Activated T-cell treated with anti-CD3 and anti-CD28 coated beads, Interleukin-2, amount 50 U/mL, for 72 hours (primary cell): Measurements from ENCODE around the gene ZMIZ1. TPM values are rescaled to one million over a fixed set of nuclear protein-coding genes. Genes with fewer than 3 reads are reported as not detected.
A peak's percentile ranks its signal among the peaks of the same experiment; 100 is the strongest.

Source experiments
- ATAC-seq, 2 donors: fragments of 150-1000 bp; cut with Tn5 transposase; replicated peaks in 1 of 2; 2 replicates each; pipeline ENCODE4 v1.10.0; 2021; ENCODE audit warnings: moderate library complexity in 2 of 2, mild to moderate bottlenecking in 1 of 2
- DNase-seq, 2 donors: peaks; one replicate each; pipeline ENCODE4 v3.0.0; 2021 to 2022; ENCODE audit warnings: mixed read lengths in 1 of 2
- H3K27ac Mint-ChIP-seq: one replicate; pipeline ENCODE4 v1.8.0; 2022; ENCODE audit warnings: mild to moderate bottlenecking, moderate library complexity, mixed read lengths
- H3K27me3 Mint-ChIP-seq: one replicate; pipeline ENCODE4 v1.8.0; 2022; ENCODE audit warnings: low read depth, mixed read lengths
- H3K36me3 Mint-ChIP-seq, 2 donors: one replicate each; pipeline ENCODE4 v1.8.0; 2022; ENCODE audit warnings: mixed read lengths in 2 of 2, mild to moderate bottlenecking in 1 of 2; ENCODE audit not compliant: insufficient read depth in 2 of 2
- H3K4me1 Mint-ChIP-seq: one replicate; pipeline ENCODE4 v1.8.0; 2022; ENCODE audit warnings: low read depth, mixed read lengths
- H3K4me3 Mint-ChIP-seq, 2 donors: one replicate each; pipeline ENCODE4 v1.8.0; 2022; ENCODE audit warnings: mild to moderate bottlenecking in 2 of 2, mixed read lengths in 2 of 2, moderate library complexity in 2 of 2
- H3K9me3 Mint-ChIP-seq, 2 donors: one replicate each; pipeline ENCODE4 v1.8.0; 2022; ENCODE audit warnings: mixed read lengths in 2 of 2
- total RNA-seq, 2 donors: library from RNA; stranded (reverse); gene quantifications; one replicate each; pipeline ENCODE4 v1.2.3, GENCODE V29; 2022

The ZMIZ1 gene
- total RNA-seq, 2 donors from 2014 or later: 30.6 to 37.8 TPM

- peak; percentile 42 to 49 for DNase-seq
- H3K27me3 Mint-ChIP-seq: no peaks in the 10 kb centered on the region
Observed at GRCh38 chr10:79266084-79266483, 197.3 kb downstream of the ZMIZ1 start.

GRCh38 chr10:79266543-79267312, 198.0 kb downstream of the ZMIZ1 start:
- DNase-seq: peak in 1 of 2 donors; percentile 60
- Mint-ChIP-seq H3K9me3 (no peaks in the 10 kb centered on the region), H3K36me3 (no peaks in the 10 kb centered on the region), H3K27ac (no peak overlapping the region), H3K4me1 (peaks cover 26% of the 10 kb centered on the region), H3K4me3 (peak overlapping the region; percentile 39 to 68), H3K27me3 (no peaks in the 10 kb centered on the region)
- peak; percentile 78 to 91 for ATAC-seq

More at GRCh38 chr10:79266084-79266483, 197.3 kb downstream of the ZMIZ1 start:
- Mint-ChIP-seq H3K4me3 (peak overlapping the region; percentile 39 to 68), H3K27ac (peak overlapping the region; percentile 20), H3K4me1 (peaks cover 26% of the 10 kb centered on the region), H3K9me3 (no peaks in the 10 kb centered on the region), H3K36me3 (no peaks in the 10 kb centered on the region)
- ATAC-seq: peak; percentile 47

GRCh38 chr10:79267499-79267898, 198.7 kb downstream of the ZMIZ1 start:
- H3K27me3 Mint-ChIP-seq: no peaks in the 10 kb centered on the region
- no peaks in the 10 kb centered on the region for H3K9me3 Mint-ChIP-seq
- no peaks in the 10 kb centered on the region for H3K36me3 Mint-ChIP-seq
- ATAC-seq (no peak), DNase-seq (no peak)
- H3K4me1 Mint-ChIP-seq: peaks cover 26% of the 10 kb centered on the region
- no peak overlapping the region for H3K27ac Mint-ChIP-seq
- no peak overlapping the region for H3K4me3 Mint-ChIP-seq

DNA sequence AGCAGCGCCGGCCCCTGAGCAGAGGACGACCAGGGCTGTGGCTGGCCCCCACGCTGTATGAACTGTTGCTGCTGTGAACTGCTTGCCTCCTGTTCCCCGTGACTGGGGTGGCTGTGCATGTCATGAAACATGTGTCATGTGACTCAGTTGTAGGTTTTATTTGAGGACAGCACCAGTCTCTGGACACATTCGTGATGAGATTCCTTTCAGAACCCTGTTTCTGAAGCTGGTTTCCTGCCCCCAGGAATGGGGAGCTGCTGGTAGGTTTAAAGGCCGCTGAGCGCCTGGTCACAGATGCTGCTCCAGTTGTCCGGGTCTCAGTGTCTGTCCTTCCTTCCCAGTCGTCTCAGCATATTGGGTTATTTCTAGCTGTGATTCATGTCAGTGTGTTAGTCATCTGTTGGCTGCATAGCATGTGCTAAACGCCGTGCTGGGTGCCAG, 199.4 kb downstream of the ZMIZ1 start:
- Mint-ChIP-seq H3K27me3 (no peaks in the 10 kb centered on the region), H3K4me1 (peaks cover 26% of the 10 kb centered on the region), H3K36me3 (no peaks in the 10 kb centered on the region), H3K4me3 (no peak overlapping the region), H3K27ac (no peak overlapping the region), H3K9me3 (no peaks in the 10 kb centered on the region)
- no peak for DNase-seq
- ATAC-seq: no peak

- no peak for DNase-seq
- peaks cover 26% of the 10 kb centered on the region for H3K4me1 Mint-ChIP-seq
- no peak overlapping the region for H3K27ac Mint-ChIP-seq
- H3K27me3 Mint-ChIP-seq: no peaks in the 10 kb centered on the region
- no peaks in the 10 kb centered on the region for H3K9me3 Mint-ChIP-seq
- ATAC-seq: no peak
- H3K36me3 Mint-ChIP-seq: no peaks in the 10 kb centered on the region
- no peak overlapping the region for H3K4me3 Mint-ChIP-seq
Observed at GRCh38 chr10:79268742-79269141, 200.0 kb downstream of the ZMIZ1 start.

- Mint-ChIP-seq H3K36me3 (no peaks in the 10 kb centered on the region), H3K27me3 (no peaks in the 10 kb centered on the region), H3K4me3 (no peak overlapping the region), H3K4me1 (peaks cover 26% of the 10 kb centered on the region), H3K27ac (no peak overlapping the region), H3K9me3 (no peaks in the 10 kb centered on the region)
- no peak for ATAC-seq
- DNase-seq: no peak
Observed at GRCh38 chr10:79269443-79269842, 200.7 kb downstream of the ZMIZ1 start.

DNA sequence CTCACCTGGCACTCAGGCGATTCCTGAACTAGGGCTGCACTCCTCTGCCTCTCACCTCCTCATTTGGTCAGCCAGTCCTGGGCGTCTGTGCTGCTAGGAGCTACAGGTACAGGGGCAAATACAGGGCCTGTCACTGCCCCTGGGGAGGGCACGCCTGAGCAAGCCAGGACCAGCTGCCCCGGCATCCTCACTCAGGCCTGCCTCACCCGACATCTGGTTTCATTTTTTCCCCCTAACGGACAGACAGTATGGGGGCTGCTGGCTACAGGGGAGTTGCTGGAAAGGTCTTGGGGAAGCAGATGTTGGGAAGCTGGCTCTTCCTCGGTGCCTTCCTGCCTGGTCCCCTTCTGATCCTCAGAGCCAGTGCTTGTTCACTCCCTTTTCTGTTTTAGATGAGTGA, 201.2 kb downstream of the ZMIZ1 start:
- Mint-ChIP-seq H3K4me3 (no peak overlapping the region), H3K4me1 (peaks cover 26% of the 10 kb centered on the region), H3K27ac (no peak overlapping the region), H3K9me3 (no peaks in the 10 kb centered on the region), H3K27me3 (no peaks in the 10 kb centered on the region), H3K36me3 (no peaks in the 10 kb centered on the region)
- ATAC-seq (no peak), DNase-seq (no peak)

- Mint-ChIP-seq H3K4me3 (no peak overlapping the region), H3K27ac (no peak overlapping the region)
Observed at GRCh38 chr10:79270466-79271246, 201.9 kb downstream of the ZMIZ1 start.

DNA sequence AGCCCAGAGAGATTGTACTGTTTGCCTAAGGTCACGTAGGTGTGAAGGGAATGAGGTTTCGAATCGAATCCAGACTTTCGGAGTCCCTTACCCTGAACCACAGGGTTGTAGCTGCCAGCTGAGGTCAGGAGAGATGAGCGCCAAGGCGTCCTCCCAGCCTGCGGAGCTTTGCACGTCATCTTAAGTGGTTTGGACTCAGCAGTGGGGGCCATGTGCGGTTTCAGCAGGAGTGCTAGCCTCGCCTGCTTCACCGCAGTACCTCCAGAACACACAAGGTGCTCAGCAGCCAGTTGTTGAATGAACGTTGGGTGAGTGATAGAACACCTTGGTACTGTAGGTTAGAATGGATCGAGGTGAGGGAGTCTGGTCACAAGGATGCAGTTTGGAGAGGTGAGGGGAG, 203.6 kb downstream of the ZMIZ1 start:
- no peaks in the 10 kb centered on the region for H3K9me3 Mint-ChIP-seq

More at GRCh38 chr10:79270466-79271246, 201.9 kb downstream of the ZMIZ1 start:
- no peaks in the 10 kb centered on the region for H3K27me3 Mint-ChIP-seq
- no peaks in the 10 kb centered on the region for H3K36me3 Mint-ChIP-seq
- peaks cover 21% of the 10 kb centered on the region for H3K4me1 Mint-ChIP-seq
- no peaks in the 10 kb centered on the region for H3K9me3 Mint-ChIP-seq
- ATAC-seq (no peak), DNase-seq (no peak)

DNA sequence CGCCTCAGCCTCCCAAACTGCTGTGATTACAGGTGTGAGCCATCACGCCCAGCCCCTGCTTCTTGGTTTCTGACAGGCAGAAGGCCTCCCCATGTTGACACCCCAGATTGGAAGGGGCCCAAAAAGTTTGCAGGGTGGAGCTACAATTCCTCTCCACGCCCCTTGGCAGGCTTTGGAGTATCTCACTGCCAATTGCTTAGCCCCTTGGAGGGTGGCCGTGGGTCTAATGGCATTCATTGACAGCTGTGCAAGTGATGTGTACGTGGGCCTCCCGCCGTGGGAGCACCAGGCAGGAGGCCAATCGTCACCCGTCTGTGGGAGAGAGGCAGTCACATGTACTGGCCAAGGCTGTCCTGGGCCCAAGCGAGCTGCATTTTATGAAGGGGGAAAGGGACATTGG, 204.8 kb downstream of the ZMIZ1 start:
- Mint-ChIP-seq H3K9me3 (no peaks in the 10 kb centered on the region), H3K36me3 (peaks cover 0 to 4% of the 10 kb centered on the region in 2 donors), H3K4me3 (no peak overlapping the region), H3K4me1 (peaks cover 2% of the 10 kb centered on the region), H3K27me3 (no peaks in the 10 kb centered on the region), H3K27ac (no peak overlapping the region)
- DNase-seq (no peak), ATAC-seq (no peak)

More for the DNA sequence above, 203.6 kb downstream of the ZMIZ1 start:
- no peak overlapping the region for H3K27ac Mint-ChIP-seq
- ATAC-seq (no peak), DNase-seq (no peak)
- H3K4me3 Mint-ChIP-seq: no peak overlapping the region
- no peaks in the 10 kb centered on the region for H3K27me3 Mint-ChIP-seq
- H3K4me1 Mint-ChIP-seq: peaks cover 6% of the 10 kb centered on the region
- H3K36me3 Mint-ChIP-seq: no peaks in the 10 kb centered on the region

DNA sequence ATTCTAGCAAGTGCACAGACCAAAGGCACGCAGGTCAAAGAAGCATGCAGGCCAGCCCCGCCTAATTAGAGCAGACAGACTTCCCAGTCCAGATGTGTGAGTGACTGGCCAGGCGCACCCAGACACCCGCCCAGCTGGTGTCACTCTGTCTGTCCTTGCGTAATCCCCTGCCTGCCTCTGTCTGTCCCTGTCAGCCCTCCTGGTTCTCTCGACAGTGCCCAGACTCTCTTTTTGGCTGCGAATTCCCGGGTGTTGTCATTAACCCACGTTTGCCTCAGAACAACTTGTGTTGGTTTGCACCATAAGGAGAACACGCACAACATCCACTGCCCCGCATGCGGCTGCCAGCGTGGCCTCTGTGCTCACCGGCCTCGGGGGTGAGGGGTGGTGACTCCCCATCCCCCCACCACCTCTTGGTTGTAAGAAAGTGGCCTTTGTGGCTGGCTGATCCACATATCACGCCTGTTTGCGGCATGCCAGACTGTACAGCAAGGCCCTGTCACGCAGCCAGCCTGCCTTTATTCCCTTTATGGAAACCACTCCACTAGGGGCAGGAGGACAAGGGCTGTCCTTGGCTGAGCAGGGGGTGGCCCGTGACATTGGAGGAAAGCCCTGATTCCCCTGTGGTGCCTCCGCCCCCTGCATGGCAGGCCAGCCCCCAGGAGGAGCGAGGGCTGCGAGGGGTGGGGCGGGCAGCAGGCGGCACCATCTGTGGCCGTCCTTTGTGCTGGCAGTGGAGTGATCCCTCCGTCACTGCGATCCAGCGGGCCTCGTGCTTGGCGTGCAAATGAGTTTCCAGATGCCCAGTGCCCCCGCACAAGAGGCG, 205.7 kb downstream of the ZMIZ1 start:
- ATAC-seq (no peak), DNase-seq (no peak)
- H3K27me3 Mint-ChIP-seq: no peaks in the 10 kb centered on the region
- H3K27ac Mint-ChIP-seq: no peak overlapping the region
- no peaks in the 10 kb centered on the region for H3K4me1 Mint-ChIP-seq
- no peaks in the 10 kb centered on the region for H3K9me3 Mint-ChIP-seq
- no peak overlapping the region for H3K4me3 Mint-ChIP-seq
- peaks cover 0 to 6% of the 10 kb centered on the region in 2 donors for H3K36me3 Mint-ChIP-seq

DNA sequence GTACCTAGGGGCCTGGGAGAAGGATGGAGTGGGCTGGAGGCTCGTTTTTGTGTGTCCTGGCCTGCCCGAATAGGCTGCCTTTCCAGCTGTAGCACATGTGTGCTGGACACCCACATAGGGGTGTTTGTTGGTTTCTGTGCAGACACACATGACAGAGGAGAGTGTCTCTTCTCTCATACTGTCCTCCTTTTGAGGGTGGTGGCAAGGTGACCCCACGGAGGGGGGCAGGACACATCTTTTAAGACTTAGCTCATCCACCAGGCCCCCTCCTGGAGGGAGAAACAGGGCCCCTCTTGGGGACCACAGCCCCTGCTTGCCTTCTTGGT, 206.3 kb downstream of the ZMIZ1 start:
- DNase-seq (no peak), ATAC-seq (no peak)
- Mint-ChIP-seq H3K4me1 (no peaks in the 10 kb centered on the region), H3K4me3 (no peak overlapping the region), H3K27me3 (no peaks in the 10 kb centered on the region), H3K9me3 (no peaks in the 10 kb centered on the region), H3K36me3 (peaks cover 0 to 6% of the 10 kb centered on the region in 2 donors), H3K27ac (no peak overlapping the region)

- Mint-ChIP-seq H3K4me3 (no peak overlapping the region), H3K36me3 (peaks cover 0 to 6% of the 10 kb centered on the region in 2 donors), H3K27ac (no peak overlapping the region), H3K4me1 (no peaks in the 10 kb centered on the region), H3K27me3 (no peaks in the 10 kb centered on the region), H3K9me3 (no peaks in the 10 kb centered on the region)
- DNase-seq (no peak), ATAC-seq (no peak)
Observed at GRCh38 chr10:79275431-79275851, 206.7 kb downstream of the ZMIZ1 start.
